Activated T-cell treated with anti-CD3 and anti-CD28 coated beads for 4 hours (primary cell): ENCODE results near the gene FAM124B.

ENCODE experiments used
- DNase-seq: peaks from one replicate; pipeline ENCODE4 v3.0.0-alpha.2; 2020

FAM124B gene

DNA sequence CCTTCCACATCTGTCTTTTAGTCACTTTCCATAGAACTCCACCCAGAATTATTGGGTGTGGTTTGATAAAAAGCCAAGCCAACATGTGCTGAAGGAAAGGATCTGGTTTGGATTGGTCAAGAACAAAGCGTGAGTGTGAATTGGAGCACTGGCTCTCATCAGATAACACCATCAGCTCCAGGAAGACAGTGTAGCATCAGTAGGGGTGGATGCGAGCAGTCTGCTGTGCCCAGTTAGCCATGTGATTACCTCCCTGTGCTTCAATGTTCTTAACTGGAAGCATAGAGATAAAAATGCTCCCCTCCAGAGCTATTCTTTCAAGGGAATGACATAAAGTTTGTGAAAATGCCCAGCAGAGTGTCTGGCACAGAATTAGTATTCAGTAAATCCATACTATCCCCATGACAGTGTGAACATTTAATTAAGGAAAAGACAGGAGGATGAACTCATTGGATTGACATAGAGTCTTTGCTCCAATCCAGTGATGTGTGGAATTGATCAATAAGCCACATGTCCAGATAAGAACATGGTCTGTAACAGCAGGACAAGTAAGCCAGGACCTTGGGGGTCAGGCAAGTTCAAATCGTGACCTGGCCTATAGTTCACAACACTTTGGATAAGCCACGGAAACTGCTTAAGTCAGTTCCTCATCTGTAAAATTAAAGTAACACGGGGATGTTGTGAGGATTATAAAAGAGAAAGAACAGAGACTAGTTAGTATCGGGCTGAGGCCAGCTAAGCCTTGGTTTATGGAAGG, 68.0 kb downstream of the FAM124B start:
- DNase-seq: no peak

GRCh38 chr2:224331698-224332097, 70.2 kb downstream of the FAM124B start:
- DNase-seq: no peak

- DNase-seq: no peak
Observed at GRCh38 chr2:224328798-224329197, 73.1 kb downstream of the FAM124B start.
